Pons (tissue), 1 donor: ENCODE measurements around the gene MRPS15.

Experiments used
- DNase-seq: peaks from one replicate; pipeline ENCODE4 v3.0.0-alpha.2; 2016; ENCODE audit warnings: low spot score

The MRPS15 gene

GRCh38 chr1:36457691-36458090 lies 6.5 kb downstream of the MRPS15 start:
- DNase-seq: no peak

- DNase-seq: no peak
Measured at GRCh38 chr1:36456391-36456928, 7.7 kb downstream of the MRPS15 start.

DNA sequence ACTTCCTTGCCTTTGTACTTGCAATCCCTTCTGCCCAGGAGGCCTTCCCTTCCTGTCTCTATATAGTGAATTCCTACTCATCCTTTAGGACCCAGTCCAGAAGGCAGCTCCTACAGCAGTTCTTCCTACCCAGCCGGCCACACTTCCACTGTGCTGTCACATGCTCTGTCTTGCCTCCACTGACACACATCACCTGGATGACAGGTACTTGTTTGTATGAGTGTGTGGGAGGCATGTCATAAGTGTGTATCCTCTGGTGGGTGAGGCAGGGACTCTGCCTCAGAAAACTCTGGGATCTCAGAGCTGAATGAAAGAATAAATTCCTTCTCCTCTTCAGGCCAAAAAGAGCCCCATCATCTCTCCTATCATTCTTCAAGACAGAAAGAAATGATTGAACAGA lies 8.8 kb downstream of the MRPS15 start:
- DNase-seq: no peak

DNA sequence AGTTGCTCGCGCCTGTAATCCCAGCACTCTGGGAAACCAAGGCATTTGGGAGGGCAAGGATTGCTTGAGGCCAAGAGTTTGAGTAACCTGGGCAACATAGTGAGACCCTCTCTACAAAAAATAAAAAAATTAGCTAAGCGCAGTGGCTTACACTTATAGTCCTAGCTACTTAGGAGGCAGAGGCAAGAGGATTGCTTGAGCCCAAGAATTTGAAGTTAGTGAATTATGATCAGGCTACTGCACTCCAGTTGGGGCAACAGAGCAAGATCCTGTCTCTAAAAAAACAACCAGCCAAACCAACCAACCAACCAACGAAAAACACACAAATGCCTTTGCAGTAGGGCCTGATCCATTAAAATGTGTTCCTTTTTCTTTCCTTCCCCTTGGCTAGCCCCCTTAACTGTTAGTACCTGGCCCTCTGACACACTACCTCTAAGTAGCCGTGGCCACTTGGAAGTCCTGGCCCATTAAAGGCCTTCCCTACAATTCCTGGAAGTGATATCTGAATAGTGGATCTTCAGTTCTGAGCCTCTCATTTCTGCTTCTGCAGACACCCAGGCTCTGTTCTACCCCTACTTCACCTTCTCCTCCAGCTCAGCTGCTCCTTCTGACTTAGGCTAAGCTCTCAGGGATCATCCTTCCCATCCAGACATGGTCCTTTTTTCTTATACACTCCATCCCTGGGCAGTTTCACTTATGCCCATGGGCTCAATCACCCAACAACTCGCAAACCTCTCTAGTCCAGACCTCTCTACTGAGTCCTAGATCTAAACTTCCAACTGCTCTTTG lies 10.4 kb downstream of the MRPS15 start:
- DNase-seq: no peak

DNA sequence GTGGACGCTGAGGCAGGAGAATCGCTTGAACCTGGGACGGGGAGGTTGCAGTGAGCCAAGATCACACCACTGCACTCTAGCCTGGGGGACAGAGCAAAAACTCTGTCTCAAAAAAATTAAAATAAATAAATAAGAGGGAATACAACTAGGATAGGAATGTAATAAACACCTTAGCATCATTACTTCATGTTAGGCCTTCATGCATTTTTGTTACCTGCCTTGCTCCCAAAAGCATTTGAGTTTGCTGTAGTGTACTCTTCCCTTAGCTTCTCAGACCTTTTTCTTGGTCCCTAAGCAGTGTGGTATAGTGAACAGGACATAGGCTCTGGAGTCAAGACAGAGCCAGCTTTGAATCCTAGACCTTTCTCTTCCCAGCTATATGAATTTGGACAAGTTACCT lies 11.1 kb downstream of the MRPS15 start:
- no peak for DNase-seq

GRCh38 chr1:36450919-36451305 lies 13.3 kb downstream of the MRPS15 start:
- DNase-seq: no peak

DNA sequence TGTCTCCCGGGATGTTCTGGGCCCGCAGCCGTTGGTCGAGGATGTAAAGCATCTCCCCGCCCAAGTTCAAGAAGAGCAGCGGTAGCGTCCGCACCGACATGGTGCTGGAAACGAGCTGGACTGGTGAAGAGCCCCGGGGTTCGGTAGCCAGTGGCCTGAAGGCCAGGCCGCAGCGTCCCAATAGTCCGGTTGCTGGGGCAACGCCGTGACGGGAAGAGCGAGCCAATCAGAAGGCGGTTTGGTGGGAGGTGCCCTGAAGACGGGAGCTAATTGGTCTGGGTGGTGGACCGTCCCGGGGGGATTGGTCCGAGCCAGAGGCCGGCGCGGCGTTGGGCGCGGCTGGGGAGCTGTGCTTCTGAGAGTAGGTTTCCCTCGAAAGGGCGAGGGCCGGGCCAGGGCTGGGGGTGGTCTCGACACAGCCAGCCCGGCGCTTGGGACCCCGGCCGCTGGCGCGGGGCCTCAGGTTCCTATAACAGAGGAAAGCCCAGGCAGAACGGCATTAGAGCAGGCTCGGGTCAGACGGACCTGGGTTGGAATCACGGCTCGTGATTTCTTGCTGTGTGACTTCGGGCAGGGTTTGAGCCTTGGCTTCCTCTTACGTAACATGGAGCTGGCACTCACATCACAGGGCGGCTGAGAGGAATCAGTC lies 13.8 kb downstream of the MRPS15 start, which contains the start of gene OSCP1:
Gene OSCP1 (minus strand): TSS at position 182 of the 649 bp plus-strand sequence. CDS start 82 bp downstream, at position 100.
- DNase-seq: peak; percentile 95

- DNase-seq: no peak
Measured at GRCh38 chr1:36448530-36449056, 15.6 kb downstream of the MRPS15 start.

DNA sequence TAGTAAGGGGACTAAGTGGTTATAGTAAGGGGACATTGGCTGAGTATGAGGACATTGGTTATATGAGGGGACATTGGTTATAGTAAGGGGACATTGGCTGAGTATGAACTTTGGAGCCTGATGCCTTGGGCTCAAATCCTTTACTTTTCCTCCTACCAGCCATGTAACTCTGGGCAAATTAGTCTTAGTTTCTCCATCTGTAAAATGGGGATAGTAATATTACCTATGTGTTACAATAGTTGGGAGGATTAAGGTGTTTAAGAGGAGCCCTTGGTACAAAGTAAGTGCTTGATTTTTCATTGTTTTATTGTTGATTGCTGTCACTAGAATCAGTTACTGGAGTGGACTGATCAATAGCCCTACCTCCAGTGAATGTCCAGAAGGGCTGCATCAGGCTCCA lies 16.7 kb downstream of the MRPS15 start:
- no peak for DNase-seq

GRCh38 chr1:36446746-36447145 lies 17.4 kb downstream of the MRPS15 start:
- no peak for DNase-seq

DNA sequence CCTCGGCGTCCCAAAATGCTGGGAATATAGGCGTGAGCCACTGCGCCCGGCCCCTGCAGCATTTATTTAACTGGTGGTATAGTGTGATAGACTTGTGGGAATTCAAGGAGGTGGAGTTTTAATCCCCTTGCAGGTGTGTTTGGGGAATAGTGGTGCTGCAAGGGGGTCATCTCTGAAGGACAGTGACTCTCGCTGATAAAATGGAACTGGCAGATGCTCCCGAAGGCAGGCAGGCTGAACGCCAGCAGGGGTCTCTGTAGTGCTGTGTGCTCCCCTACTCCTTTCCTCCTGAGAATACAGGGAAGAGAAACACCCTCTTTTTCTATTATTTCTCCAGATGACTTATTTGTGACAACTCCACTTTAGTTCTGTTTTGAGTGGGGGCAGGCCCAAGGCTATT lies 17.9 kb downstream of the MRPS15 start:
- DNase-seq: peak; percentile 28

DNA sequence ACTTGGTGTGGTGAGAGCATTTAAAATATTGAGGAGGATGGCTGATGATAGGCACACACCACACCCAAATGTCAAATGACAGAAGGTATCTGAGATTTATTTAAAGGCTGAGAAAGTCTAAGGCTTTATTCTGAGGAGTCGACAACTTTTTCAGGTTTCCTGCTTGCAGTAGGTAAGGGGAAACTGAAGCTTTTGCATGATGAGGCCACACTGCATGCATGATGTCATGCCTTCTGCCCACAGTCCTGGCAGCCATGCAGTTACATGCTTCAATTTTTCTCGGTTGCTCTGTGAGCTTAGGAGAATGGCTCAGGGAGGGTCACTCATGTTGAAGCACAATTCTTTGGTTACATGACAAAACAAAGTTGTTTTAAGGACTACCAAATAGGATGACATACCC lies 20.9 kb downstream of the MRPS15 start:
- DNase-seq: no peak

DNA sequence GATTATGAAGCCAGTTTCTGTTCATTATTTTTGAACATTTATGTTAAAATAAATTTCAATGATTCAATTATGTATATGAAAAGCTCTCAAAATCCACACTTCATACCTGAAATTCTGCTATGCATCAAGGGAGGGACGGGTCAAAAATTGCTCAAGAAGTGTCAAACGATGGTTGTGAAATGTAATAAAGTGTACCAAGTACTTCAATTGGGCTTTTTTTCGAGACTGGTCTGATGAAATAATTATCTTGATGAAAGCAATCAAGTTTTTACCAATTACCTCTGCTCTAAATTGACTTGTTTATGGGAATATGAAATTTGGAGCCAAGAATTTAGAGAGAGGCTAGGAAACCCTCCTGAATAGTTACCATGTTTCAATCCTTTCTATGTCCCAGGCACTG lies 21.8 kb downstream of the MRPS15 start:
- no peak for DNase-seq

- DNase-seq: no peak
Measured at GRCh38 chr1:36440646-36441045, 23.5 kb downstream of the MRPS15 start.

GRCh38 chr1:36440044-36440443 lies 24.1 kb downstream of the MRPS15 start:
- no peak for DNase-seq

GRCh38 chr1:36438715-36439114 lies 25.5 kb downstream of the MRPS15 start:
- no peak for DNase-seq

DNA sequence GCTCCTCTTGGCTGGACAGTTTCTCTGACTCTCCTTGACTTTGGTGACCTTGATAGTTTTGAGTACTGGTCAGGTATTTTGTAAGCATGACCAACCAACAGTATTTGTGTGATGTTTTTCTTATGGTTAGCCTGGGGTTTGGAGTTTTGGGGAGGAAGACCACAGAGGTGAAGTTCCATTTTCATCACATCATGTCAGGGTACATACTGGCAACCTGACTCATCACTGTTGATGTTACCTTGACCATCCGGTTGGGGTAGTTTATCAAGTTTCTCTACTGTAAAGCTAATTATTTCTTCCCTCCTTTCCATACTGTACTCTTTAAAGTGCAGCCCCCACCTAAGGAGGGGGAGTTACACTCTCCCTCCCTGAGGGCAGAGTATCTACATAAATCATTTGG lies 27.4 kb downstream of the MRPS15 start:
- DNase-seq: no peak

DNA sequence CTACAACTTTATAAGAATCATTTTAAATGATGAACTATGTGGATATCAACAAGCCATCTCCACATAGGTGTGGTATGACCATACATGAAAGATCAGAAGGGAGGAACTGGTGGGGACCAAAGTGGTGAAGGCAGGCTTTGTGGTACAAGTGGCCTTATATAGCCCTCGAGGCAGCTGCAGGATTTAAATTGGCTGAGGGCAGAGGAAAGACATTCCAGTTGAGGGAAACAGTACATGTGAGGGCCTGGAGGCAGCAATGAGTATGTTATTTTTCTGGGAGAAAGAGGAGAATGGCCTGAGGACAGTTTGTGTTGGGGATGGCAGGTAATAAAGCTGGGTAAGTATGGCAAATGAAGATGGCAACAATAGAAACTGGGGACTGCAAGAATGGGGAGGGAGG lies 31.1 kb downstream of the MRPS15 start:
- DNase-seq: no peak

GRCh38 chr1:36432616-36433015 lies 31.6 kb downstream of the MRPS15 start:
- no peak for DNase-seq

GRCh38 chr1:36425791-36426190 lies 38.4 kb downstream of the MRPS15 start:
- DNase-seq: no peak

- no peak for DNase-seq
Measured at GRCh38 chr1:36421649-36422048, 42.5 kb downstream of the MRPS15 start.

- peak; percentile 86 for DNase-seq
Measured at GRCh38 chr1:36420836-36421317, 43.3 kb downstream of the MRPS15 start.

DNA sequence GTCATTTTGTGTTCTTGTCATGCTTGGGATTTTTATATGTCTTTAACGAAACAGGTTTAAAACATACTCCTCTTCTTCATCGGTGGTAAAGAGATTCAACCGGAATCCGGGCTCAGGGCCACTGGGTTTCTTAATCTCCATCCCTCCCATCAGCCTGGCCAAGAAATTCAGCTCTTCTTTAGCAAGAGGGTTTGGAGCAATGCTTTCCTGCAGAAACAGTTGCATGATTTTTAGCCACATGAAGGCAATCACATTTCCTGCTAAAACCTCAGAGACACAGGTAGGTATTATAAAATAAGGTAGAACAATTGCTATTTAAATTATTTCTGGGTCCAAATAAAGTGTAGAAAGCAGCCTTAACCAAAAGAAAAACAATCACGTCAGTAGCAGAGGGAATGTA lies 43.8 kb downstream of the MRPS15 start:
- no peak for DNase-seq
